IPS DF 19.7 (cell line): ENCODE measurements around the gene C2orf92.

Experiments used
- DNase-seq: peaks from one replicate; pipeline ENCODE4 v3.0.0-alpha.2; 2013; ENCODE audit warnings: low read depth, low spot score

Gene C2orf92

GRCh38 chr2:97730245-97730644, 60.7 kb downstream of the C2orf92 start:
- DNase-seq, result no peak

DNA sequence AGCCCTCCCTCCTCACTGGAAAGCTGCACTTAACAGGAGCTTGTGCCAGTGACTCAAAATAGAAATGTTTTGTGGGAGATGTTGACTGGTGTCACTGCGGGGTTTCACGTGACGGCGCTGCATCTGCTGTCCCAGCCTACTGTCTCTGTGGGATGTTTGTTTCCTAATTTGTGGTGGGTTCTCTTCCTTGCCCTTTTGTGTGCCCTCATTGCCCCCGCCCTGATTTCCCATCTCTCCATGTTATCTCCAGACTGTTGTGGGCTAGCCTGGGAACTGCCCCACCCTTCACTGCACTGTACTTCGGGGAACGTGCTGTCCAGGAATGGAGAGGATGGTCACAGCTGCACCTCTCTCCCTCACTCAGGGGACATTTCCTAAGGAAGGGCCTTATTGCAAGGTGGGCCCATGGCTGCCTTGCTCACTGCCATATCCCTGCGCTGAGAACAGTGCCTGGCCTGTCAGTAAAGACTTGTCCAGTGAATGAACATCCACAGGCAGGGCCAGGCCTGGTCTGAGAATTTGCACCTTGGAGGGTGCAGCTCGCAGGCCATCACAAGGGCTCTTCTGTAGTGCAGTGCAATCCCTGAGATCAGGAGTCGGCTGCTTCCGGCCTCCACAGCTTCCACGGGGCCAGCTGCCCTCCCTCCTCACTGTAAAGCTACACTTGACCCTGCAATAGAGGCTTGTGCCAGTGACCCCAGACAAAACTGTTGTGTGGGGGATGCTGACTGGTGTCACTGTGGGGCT, 61.9 kb downstream of the C2orf92 start:
- DNase-seq, result no peak

DNA sequence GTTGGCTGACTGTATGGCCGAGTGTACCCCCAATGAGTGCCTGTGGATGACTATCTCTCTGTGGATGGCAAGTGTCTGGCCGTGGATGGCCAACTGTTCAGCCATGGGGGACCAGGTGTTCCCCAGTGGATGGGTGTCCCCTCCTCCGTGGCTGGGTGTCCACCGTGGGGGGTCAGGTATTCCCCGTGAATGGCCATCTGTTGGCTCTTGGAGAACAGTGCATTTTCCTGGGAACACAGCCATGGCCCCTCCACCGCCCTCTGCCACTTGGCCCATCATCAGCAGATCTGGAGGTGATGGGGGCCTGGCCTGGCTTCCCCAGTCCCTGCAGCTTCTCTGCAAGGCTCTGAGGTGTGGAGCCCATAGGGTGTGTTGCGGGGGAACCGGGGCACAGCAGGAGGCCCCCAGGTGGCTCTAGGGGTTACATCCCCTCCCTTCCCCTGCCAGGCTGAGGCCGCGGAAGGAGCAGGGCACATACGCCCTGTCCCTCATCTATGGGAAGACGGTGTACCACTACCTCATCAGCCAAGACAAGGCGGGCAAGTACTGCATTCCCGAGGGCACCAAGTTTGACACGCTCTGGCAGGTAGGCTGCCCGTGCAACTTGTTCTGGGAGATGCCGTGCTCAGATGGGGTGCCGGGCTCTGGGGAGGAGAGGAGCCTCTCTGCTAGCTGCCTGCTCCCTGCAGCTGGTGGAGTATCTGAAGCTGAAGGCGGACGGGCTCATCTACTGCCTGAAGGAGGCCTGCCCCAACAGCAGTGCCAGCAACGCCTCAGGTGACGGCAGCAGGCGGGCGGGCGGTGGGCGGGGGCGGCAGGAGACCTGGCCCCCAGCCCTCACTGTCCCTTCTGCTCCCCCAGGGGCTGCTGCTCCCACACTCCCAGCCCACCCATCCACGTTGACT, 63.2 kb downstream of the C2orf92 start:
- no peak for DNase-seq

GRCh38 chr2:97733341-97734035, 64.0 kb downstream of the C2orf92 start:
- no peak for DNase-seq

GRCh38 chr2:97734061-97735051, 64.8 kb downstream of the C2orf92 start:
- DNase-seq, result no peak

DNA sequence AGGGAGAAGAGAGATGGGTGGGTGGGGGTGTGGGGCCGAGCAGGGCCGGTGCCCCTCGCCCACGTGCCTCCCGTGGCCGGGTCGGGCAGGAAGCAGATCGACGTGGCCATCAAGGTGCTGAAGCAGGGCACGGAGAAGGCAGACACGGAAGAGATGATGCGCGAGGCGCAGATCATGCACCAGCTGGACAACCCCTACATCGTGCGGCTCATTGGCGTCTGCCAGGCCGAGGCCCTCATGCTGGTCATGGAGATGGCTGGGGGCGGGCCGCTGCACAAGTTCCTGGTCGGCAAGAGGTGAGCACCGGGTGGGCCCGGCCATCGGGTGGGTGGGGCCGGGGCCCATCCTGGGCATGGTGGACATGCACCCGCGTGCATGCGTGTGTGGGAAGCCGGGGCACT, 65.6 kb downstream of the C2orf92 start:
- DNase-seq, result no peak

GRCh38 chr2:97736185-97736584, 66.7 kb downstream of the C2orf92 start:
- DNase-seq, result no peak

- no peak for DNase-seq
Measured at GRCh38 chr2:97736608-97737330, 67.3 kb downstream of the C2orf92 start.

- DNase-seq, result no peak
Measured at GRCh38 chr2:97737421-97738178, 68.1 kb downstream of the C2orf92 start.

DNA sequence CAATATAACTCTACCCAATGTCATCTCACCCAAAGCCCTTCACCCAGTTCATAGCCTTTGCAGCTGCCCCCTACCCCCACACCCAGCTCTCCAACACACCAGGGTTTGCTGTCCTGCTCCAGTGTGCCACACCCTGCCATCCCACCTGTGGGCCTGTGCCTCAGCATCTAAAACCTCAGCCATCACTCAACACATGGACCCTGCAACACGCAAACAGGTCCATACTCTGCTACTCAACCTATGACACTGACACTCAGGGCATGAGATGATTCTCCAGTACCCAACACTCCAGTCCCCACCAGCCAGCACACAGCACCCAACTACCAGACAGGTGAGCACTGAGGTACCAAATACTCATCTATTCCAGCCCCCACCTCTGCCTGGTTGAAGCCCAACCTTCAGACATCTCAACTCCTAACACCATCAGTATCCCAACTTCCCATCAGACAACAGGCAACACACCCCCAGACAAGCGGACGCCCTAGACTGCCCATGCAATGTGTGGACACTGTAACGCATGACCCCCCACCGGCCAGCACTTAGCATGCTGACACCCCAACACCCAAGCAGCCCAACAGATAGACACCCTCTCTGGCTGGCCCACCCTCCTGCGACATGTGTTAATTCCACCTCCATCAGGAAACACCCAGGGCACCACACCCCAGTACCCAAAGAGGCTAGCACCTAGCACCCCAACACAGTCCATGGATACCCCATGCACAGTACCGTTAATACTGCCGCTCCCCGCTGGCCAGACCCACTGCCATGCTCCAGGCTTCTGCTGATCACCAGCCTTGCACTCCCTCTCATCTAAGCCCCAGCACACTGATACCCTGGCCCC, 68.9 kb downstream of the C2orf92 start:
- no peak for DNase-seq

DNA sequence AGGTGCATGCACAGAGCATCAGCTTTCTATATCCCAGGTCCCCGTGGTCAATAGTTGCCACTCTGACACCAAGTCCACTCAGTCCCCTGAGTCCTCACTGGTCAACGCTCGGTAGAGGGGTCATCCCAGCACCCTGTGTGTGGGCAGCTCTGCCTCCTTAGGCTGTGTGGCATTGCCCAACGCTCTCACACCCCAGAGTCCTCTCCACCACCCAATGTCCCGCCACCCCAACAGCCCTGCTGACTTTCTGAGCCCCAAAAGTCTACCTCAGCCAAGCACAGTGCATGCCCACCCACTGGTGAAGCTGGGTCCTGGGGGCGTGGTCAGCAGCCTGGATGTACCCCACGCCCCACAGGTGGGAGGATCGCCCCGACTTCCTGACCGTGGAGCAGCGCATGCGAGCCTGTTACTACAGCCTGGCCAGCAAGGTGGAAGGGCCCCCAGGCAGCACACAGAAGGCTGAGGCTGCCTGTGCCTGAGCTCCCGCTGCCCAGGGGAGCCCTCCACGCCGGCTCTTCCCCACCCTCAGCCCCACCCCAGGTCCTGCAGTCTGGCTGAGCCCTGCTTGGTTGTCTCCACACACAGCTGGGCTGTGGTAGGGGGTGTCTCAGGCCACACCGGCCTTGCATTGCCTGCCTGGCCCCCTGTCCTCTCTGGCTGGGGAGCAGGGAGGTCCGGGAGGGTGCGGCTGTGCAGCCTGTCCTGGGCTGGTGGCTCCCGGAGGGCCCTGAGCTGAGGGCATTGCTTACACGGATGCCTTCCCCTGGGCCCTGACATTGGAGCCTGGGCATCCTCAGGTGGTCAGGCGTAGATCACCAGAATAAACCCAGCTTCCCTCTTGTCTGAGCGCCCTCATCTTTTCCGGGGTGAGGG, 69.7 kb downstream of the C2orf92 start:
- no peak for DNase-seq

- no peak for DNase-seq
Measured at GRCh38 chr2:97739893-97740245, 70.4 kb downstream of the C2orf92 start.

DNA sequence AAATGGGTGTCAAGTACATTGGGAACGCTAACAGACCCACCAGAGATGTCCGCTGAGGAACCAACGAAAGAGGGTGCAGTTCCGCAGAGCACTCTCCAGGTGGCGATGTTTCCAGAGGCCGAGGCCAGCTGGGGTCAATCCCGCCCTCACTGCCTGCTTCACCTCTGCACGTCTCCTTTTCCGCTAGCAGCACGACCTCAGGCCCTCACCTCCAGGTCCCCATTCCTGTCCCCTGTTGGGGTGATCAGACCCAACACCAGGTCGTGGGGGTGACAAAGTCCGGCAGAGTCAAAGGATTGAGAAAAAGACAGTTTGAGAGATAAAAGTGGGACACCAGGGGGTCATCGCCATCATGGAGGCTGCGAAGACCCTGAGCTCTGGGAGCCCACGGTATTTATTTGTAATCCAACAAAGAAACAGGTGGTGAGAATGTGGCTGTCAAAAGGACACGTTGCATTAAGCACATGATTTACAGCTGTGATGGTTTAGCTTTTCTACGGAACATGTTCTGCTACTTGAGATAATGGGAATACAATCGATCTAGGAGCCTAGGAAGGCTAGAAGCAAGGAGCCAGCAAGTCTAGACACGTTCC, 71.2 kb downstream of the C2orf92 start:
- DNase-seq, result peak; percentile 48

DNA sequence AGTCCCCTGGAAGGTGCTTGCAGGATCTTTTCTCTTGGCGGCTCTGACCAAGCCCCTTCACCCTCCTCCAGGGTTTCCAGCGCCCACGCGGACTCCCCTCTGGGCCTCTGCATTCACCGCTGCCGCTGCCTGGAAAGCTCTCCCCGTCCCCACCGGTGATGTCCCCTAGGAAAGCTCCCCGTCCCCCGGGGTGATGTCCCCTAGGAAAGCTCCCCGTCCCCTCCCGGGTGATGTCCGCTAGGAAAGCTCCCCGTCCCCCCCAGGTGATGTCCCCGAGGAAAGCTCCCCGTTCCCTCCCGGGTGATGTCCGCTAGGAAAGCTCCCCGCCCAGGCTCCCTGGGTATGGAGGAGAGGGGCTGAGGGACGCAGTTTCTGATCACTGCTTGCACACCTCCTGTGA, 71.7 kb downstream of the C2orf92 start:
- DNase-seq, result no peak

DNA sequence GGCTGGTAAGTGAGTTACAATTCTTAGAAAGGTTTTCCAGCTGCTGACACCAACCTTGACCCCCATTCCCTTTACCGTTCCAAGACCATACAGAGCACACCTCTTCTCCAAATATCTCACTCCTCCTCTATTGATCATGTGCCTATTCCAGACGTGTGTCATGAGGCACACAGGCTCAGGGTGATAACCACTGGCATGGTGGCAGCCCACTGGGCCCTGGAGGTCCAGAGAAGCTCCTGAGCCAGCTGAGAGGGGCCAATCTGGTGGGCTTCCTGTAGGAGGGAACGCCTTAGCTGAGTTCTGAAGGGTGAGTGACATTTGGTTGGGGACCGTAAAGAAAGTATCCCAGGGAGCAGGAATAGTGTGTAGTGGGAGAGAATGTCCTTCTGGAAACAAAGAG, 72.2 kb downstream of the C2orf92 start:
- DNase-seq, result no peak

DNA sequence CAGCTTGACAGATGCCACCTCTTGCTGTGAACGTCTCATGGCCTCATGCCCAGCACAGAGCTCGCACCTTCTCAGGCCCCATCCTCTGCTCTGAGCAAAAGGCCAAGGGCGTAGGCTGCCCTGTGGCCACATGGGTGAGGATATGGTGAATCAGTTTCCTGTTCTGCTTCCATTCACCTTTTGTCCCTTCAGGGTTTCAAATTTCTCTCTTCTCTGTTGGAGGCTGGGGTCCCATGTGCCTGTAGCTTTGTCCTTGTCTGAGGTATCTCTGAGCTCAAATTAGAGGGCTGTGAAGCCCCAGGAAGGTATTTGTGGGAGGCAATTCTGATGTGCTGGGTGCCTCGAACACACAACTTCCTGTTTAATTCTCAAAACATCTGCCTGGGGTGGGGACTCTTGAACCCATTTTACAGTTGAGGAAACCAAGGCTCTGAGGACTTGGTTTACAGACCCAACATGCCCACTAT, 72.9 kb downstream of the C2orf92 start:
- no peak for DNase-seq

- DNase-seq, result no peak
Measured at GRCh38 chr2:97743913-97744312, 74.4 kb downstream of the C2orf92 start.
